ENCODE results near the gene SAC3D1.

The SAC3D1 gene

DNA sequence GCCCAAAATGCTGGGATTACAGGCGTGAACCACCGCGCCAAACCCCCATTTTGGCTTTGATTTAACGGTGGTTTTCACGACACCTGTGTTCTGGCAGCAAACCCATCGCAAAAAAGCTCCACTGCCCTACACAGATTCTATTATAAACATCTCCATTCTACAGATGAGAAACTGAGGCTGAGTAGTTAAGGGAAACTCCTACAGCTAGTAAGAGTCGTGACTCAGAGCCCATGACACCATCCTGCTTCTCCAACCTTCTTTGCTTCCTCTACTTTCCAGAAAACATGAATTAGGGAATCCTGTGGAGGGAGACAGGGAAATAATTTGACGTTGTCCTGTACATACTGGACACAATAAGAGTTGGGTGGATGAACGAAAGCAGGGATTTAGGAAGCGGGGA lies 14.2 kb upstream of the SAC3D1 start:
- no peak for DNase-seq

DNA sequence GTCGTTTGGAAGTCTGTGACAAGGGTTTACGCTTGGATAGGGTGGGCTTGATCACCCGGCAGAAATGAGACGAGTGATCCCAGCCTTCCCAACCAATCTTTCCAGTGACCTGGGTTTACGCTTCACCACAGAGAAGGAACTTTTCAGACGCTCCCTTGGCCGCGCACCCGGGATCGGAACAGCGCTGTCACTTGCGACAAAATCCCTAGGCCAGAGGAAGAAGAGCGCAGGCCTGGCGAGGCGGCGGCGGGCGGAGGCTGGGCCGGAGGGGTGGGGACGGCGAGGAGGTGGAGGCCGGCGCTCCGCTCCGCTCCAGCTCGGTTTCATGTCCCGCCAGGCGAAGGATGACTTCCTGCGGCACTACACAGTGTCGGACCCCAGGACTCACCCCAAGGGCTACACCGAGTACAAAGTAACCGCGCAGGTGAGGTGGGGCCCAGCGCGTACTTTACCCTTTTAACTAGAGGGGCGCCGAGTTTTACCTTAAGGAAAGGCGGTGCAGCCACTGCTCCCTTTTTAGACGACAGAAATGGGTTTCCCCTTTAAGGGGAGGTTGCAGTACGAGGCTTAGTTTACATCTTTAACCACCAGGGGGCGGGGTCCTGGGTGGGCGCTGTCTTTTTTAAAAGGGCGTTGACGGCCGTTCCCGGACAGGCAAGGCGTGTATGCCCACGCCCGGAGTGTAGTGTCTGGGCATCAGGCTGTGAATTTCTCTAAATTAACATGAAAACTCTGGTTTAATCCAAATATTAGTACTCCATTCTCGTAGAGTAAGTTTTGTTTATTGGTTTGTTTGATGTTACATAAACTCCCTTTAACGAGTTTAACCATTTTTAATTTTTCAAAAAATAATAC lies 13.6 kb upstream of the SAC3D1 start, which contains the start of gene SNX15:
TSS of gene SNX15 (plus strand) at position 227 of the 855 bp plus-strand sequence. CDS start at position 326, 99 bp downstream.
- peak; percentile 96 for DNase-seq

DNA sequence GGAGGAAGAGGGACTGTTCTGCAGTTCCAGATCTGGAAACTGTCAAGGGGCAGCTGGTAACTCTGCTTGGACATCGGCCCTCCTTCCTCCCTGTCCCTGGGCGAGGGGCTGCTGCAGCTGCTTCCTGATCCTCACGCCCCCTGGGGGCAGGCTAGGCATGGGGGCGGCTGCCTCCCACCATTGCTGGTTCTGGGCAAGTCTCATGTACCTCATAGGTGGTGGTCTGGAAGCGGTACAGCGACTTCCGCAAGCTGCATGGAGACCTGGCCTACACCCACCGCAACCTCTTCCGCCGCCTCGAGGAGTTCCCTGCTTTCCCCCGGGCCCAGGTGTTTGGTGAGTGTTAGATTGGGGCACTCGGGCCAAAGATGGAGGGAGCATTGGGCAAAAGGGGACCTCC lies 8.8 kb upstream of the SAC3D1 start:
- no peak for DNase-seq

DNA sequence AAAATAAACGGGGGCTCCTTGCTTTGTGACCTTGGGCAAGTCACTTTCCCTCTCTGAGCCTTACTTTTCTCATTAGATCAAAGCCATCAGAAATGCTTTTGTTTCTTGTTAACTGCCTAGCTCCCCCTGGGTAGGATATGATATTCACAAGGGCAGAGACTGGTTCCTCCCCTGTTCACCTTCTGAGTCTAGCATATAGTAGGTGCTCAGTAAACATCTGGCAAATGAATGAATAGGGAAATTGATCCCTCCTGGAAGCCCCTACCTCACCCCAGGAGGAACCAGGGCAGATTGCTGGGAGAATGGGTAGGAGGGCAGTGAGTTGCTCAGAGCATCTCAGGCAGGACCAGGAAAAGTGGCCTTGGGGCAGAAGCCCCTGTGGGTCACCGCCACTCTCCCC lies 6.6 kb upstream of the SAC3D1 start:
- no peak for DNase-seq

DNA sequence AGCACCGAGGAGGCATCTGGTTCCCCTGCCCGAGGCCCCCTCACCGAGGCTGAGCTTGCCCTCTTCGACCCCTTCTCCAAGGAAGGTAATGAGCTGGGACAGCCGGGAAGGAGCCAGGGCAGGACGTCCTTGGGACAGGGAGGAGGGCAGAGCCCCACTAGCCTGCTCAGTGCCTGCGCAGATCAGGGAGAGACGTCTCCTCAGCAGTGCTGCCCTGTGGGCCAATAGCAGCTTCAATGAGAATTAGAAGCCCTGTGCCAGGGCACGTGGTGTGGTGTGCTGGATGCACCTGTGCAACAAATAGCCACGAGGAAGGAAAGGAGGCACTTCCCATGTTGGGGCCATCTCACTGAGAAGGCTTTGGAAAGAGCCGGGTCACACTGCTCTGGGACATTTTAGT lies 5.4 kb upstream of the SAC3D1 start:
- no peak for DNase-seq

DNA sequence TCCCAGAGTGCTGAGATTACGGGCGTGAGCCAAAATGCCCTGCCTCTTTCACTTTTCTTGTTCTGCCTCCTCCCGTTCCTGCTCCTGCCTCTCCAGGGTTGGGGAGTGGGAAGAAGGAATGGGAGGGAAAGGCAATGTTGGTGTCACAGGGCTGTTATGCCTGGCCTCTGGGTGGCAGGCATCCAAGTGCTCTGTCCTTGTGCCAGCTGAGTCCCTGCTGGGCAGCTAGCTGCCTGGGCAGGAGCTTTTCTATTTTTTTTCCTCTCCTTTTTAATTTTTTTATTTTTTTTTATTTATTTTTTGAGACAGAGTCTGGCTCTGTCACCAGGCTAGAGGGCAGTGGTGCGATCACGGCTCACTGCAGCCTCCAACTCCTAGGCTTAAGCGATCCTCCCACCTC lies 4.1 kb upstream of the SAC3D1 start:
- DNase-seq = peak; percentile 77

DNA sequence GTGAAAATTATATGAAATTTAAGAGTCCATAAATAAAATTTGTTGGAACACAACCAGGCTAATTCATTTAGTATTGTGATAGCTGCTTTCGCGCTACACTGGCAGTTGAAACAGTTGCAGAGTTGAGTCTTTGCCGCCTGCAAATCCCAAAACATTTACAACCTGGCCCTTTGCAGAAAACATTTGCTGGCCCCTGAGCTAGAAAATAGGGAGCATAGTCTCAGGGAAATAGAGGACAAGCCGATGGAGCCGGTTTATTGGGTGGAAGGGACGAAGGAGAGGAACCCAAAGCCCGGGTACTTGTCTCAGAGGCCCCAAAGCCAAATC lies 527 bp upstream of the SAC3D1 start:
- DNase-seq = no peak

DNA sequence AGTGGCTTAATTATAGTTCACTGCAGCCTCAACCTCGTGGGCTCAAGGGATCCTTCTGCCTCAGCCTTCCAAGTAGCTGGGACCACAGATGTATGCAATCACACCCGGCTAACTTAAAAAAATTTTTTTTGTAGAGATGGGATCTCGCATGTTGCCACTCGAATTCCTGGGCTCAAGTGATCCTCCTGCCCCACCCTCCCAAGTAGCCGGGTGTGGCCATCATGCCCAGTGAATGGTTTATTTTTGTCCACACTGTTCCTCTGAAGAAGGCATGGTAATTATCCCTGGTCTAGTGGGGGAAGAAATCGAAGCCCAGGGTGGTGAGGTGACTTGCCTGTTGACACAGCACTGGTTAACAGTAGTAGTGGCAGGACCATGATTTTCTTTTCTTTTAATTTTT lies 1.9 kb downstream of the SAC3D1 start:
- DNase-seq = no peak

DNA sequence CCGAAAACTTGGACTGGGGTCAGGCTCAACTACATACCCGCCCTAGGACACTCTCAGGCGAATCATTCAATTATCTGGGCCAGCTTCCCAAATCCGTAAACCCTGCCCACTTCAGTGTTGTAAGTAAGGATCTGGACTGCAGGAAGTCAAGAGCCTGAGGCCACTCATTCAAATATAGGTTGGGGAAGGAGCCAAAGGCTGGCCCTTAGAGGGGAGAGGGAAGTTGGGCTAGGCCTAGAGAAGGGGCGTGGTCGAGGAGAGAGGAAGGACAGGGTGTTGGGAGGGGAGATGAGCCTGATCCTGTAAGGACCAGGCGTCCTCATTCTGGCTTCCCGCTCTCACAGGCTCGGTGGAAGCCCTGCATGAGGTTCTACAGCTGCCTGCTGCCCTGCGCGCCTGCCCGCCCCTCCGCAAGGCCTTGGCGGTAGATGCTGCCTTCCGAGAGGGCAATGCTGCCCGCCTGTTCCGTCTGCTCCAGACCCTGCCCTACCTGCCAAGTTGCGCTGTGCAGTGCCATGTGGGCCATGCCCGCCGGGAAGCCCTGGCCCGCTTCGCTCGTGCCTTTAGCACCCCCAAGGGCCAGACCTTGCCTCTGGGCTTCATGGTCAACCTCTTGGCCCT lies 3.0 kb downstream of the SAC3D1 start:
- peak; percentile 6 for DNase-seq

DNA sequence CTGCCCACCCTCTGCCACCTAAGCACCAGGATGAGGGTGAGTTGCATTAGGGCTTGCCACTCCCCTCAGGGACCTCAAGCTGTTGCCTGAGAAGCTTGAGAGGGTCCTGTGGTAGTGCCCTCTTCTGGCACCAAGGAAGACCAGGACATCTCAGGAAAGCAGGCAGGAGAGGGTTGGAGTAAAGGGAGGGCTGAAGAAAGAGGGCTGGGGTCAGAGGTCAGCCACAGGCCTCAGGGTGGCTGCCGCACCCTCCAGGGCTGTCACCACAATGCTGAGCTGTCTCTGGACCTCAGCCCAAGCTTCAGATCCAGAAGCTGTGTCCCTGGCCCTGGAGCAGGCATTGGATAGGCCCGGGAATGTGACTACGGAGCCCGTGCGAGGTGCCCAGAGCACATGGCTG lies 4.1 kb downstream of the SAC3D1 start:
- no peak for DNase-seq

DNA sequence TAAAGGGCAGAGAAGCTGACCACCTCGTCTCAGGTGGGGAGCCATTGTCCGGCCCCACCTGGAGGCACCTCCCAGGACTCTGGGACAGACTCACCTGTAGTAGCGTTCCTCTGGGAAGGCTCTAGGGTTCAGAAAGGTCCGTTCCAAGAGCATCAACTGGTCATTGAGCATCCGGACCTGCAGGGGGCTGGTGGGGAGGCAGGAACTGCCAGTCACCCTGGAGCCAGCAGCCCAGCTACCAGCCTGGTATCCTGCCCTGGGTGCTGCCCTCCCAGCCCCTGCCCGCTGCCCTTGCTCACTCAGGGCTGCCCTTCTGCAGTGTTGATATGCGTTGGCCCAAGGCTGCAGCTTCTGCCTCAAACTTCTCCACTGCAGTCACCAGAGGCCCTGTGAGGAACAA lies 4.7 kb downstream of the SAC3D1 start:
- DNase-seq = no peak

DNA sequence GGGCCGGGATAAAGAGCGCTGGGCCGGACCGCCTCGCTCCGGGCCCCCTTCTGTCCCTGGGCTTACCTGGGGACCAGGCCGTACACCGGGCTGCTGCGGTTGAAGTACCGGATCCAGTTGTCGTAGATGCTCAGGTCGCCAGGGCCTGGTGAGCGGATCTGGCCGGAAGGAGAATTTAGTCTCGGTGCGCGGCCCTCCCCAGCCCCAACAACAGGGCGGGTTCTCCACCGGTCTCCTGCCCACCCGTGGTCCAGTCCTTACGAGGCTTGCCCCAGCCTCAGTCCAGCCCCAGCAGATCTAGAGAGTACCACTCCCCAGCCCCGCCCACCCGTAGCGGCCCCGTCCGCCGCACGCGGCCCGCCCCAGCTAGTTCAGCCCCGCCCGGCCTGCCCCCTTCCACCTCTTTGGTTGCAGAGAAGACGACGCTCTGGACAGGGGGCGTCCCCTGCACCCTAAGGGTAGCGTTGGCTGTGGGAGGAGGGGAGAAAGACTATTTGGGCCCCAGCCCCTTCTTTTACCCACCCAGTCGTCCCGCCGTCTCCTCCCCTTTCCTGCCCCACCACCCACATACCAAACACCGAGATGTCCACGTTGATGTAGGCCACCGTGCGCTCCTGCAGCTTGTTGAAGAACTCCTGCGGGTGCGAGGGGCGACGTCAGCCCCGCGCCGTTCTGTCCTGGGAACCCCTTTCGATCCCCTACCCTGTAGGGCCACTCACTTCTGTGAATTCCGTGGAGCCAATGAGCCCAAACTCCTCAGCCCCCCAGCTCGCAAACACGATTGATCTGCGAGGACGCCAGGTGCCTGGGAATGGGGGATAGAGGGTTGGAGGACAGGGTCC lies 6.8 kb downstream of the SAC3D1 start:
- DNase-seq = no peak

DNA sequence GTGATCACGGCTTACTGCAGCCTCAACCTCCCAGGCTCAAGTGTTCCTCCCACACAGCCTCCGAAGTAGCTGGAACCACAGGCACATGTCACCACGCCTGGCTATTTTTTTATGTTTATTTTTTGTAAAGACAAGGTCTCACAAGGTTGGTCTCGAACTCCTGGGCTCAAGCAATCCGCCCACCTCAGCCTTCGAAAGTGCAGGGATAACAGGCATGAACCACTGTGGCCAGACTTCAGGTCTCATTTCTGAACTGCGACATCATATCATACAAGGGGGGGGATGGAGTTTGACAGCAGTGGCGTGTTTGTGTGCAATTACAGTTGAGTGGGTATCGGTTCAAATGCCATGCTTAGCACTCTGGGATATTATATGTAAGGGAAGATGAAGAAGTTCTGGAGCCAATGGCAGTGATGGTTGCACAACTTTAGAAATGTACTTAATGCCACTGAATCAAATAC lies 10.4 kb downstream of the SAC3D1 start:
- no peak for DNase-seq

DNA sequence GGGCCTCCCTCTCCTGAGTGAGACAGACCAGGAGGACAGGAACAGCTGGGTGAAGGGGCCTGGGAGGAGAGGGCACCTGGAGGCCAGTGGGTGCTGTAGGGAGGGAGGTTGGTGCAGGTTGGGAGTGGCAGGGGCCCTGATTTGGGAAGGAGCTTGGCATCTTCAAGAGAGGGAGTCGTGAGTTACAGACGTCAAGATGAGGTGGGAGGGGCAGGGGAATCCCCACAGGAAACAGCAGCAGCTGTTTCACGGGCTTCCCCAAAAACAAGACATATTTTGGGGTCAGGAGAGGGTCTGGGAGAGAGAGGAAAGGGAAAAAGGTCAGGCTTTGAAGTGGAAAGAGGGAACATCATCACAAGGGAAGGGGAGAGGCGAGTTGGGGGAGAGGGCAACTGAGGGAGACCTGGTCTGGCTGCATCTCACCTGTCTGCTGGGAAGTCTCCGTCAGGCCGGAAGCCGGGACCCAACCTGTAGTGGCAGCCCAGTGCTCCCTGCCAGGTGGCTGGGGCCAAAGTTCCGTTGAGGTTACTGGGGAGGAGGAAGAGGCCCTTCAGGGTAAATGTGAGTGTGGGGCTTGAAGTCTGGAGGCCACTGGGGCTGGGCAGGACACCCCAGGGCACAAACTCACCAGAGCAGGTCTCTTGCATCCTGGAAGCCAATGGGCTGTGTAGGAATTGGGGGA lies 13.0 kb downstream of the SAC3D1 start:
- DNase-seq = no peak

DNA sequence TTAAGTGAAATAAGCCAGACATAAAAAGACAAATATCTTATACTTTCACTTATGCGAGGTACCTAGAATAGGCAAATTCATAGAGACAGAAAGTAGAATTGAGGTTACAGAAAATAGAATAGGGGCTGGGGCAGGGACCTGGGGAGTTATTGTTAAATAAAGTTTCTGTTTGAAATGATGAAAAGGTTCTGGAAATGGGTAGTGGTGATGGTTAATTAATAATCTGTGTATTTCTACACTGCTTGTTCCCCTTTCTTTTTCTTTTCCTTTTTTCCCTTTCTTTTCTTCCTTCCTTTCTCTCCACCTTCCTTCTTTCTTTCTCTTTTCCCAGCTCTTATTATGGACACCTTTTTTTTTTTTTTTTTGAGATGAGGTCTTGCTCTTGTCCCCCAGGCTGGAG lies 14.5 kb downstream of the SAC3D1 start:
- no peak for DNase-seq

DNA sequence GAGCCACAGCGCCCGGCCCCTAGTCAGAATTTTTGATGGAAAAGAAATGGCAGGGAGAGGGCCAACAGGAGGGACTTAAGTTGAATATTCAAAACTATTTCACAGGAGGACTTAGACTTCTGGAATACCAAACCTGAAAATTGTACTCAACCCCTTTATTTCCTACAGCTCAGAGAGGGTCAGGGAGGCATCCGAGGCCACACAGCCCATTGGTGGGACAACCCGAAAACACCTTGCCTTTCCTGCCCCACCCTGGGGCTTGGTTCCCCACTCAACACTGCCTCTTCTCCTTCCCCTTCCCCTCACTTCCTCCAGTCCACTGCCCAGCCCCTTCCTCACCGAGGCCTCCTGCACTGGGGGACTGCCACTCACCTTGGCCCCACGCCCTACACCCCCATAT lies 16.0 kb downstream of the SAC3D1 start:
- no peak for DNase-seq

DNA sequence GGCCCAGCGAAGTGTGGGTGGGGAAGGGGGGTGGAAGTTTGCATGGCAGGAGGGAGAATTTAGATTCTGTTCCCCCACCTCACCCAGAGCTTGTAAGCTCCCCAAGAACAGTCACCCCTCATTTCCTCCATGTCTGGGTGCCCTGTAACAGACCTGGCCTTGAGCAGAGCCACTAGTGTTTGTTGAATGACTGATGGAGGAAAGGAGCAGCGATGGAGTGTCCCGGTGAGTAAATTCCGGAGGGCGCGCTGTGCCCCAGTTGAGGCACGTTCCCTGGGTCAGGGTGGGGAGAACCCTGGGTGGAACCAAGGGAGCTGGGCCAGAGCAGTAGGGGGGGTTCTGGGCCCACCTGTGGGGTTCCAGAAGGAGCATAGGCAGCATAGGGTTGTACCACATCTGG lies 16.5 kb downstream of the SAC3D1 start:
- no peak for DNase-seq

DNA sequence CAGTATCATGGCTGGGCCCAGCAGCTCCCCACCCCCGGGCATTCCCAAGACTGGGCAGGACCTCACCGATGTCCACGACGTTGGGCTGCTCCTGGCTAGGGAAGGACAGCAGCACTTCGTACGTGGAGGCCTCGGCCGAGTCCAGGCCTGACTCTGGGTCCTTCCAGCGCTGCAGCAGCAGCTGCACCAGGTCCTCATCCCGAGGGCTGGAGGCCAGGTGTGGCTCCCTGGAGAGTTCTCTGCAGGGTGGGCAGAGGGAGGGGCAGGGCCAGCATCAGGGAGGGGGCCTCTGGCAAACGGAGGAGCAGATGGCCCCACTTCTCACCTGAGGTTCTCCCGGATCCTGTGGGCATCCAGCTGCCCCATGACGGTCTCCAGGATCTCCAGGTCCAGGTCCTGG lies 17.0 kb downstream of the SAC3D1 start:
- no peak for DNase-seq

DNA sequence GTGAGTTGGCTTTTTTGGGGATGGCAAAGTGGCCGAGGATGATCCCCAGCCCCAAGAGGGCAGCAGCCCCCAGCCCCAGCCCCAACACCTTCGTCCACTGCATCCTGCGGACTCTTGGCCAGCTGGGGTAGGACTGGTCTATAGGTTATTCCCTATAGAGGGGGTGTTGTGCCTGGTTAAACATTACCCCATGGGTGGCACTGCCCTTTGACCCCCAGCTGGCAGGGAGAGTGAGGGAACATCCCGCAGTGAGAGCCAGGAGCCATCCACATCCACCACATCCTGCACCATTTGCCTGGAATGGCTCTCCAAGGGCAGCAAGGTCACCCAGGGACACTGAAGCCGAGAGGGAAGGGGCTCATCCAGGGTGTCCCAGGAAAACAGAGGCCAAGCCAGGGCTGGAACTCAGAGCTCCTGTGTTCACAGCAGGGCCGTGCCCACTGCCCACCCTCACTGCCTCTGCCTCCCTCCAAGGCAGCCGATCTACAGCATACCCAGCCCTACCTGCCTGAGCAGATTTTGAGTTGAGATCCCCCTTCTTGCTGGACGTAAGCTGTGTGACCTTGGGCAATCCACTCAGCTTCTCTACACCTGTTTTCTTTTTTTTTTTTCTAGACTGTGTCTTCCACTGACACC lies 17.5 kb downstream of the SAC3D1 start, which contains the start of gene NAALADL1:
TSS of gene NAALADL1 (minus strand) at position 135 of the 636 bp plus-strand sequence. CDS start at position 103, 32 bp downstream.
- no peak for DNase-seq

DNA sequence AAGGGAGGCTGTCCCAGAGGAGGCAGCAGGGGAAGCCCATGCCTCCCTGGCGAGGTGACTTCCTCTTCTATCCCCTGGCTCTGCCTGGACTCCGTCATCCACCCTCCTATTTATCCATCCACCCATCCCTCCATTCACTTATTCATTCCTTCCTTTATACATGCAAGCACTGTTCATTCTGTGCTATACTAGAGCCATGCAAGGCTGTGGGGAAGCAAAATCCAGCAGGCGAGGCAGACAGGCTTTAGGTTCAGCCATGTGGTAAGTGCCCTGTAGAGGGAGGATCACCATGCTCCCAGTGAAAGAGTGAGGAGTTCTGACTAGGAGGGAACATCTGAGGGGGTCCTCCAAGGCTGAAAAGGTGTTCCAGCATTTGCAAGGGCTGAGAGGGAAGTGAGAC lies 18.5 kb downstream of the SAC3D1 start:
- no peak for DNase-seq

DNA sequence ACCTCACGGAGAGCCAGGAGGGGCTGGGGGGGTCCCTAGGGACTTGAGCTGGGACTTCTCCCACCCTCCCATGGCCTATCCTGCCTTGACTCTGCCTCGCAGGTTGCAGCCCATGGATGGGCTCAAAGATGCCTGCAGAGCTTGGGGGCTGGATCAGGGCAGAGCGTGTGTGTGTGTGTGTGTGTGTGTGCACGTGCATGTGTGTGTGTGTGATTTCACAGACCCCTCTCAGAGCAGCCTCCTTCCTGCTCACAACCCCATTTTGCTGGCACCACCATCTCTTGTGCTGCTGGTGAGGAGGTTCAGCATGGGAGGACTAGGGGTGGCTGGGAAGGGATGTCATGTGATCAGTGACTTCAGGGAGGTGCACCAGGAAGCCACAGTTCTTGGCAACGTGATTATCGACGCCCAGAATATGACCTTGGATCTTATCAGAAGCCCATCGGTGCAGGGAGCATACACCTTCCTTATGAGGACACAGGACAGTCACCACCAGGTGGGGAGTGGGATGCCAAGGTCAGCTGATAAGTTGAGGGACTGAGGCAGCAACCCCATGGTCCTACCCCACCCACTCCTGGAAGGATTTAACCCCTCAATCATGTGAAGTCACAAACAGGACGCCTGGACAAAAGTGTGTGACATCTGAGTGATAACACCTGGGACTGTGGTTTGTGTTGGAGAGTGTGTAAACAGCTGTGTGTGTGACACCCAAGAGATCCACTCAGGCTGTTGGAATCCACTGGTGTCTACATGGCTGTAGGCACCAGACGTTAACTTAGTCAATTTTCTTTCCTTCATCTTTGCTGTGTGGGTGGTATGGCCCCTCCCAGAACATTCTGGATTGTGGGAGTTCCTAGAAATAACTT lies 19.2 kb downstream of the SAC3D1 start:
- DNase-seq = no peak
